Transverse colon (tissue), 4 donors: ENCODE measurements around the gene NUDT4. TPM values are rescaled to one million over a fixed set of nuclear protein-coding genes. Genes with fewer than 3 reads are reported as not detected.

Source experiments
- DNase-seq: peaks from one replicate; pipeline ENCODE4 v3.0.0-alpha.2; 2019
- H3K27ac ChIP-seq, 4 donors: fragments of 200-600 bp; sonication (generic); 2 replicates each; pipeline ENCODE4 v1.5.1; 2016 to 2018; ENCODE audit warnings: inconsistent platforms in 4 of 4
- H3K27me3 ChIP-seq: fragments of 200-600 bp; sonication (generic); 2 replicates; pipeline ENCODE4 v1.5.1; 2017; ENCODE audit warnings: inconsistent platforms
- H3K36me3 ChIP-seq, 4 donors: fragments of 200-600 bp; sonication (generic); 2 replicates each; pipeline ENCODE4 v1.5.1; 2017 to 2019; ENCODE audit warnings: inconsistent platforms in 4 of 4
- H3K4me1 ChIP-seq, 4 donors: fragments of 200-600 bp; sonication (generic); 2 replicates each; pipeline ENCODE4 v1.5.1; 2017 to 2020; ENCODE audit warnings: inconsistent platforms in 4 of 4
- H3K4me3 ChIP-seq, 4 donors: fragments of 200-600 bp; sonication (generic); 1 replicate in 1 of 4; 2 replicates in 3 of 4; pipeline versions ENCODE4 v1.5.1 to v1.6.1; 2017 to 2019; ENCODE audit warnings: inconsistent platforms in 4 of 4
- H3K9me3 ChIP-seq, 2 donors: fragments of 200-600 bp; sonication (generic); 2 replicates each; pipeline ENCODE4 v1.5.1; 2017 to 2019; ENCODE audit warnings: inconsistent platforms in 2 of 2
- CTCF ChIP-seq, 5 experiments: fragments of 200-600 bp in 3 of 5; fragments of 450-650 bp in 2 of 5; sonication (generic) in 3 of 5; IDR thresholded peaks; 1 replicate in 2 of 5; 2 replicates in 3 of 5; pipeline ENCODE4 v1.5.1; 2016 to 2017; ENCODE audit warnings: antibody characterized with exemption in 5 of 5, inconsistent platforms in 3 of 5, mild to moderate bottlenecking in 2 of 5, moderate library complexity in 1 of 5
- EP300 ChIP-seq: sonication (generic); formaldehyde crosslinking; IDR thresholded peaks from one replicate; pipeline ENCODE4 v1.6.1; 2017; ENCODE audit warnings: antibody characterized with exemption, low read depth
- POLR2A ChIP-seq: fragments of 450-650 bp; IDR thresholded peaks from one replicate; pipeline ENCODE4 v1.6.1; 2016; ENCODE audit warnings: antibody characterized with exemption, mild to moderate bottlenecking, moderate library complexity
- POLR2AphosphoS5 ChIP-seq, 3 donors: sonication (generic); formaldehyde crosslinking; IDR thresholded peaks; one replicate each; pipeline ENCODE4 v1.6.1; 2016; ENCODE audit warnings: antibody characterized with exemption in 3 of 3
- WGBS, 2 donors: methylation state at CpG; one replicate each; pipeline ENCODE4 v1.1.5; 2018; ENCODE audit warnings: low coverage in 1 of 2; 5-methylcytosine and 5-hydroxymethylcytosine counted together
- in situ Hi-C, 4 donors: fragments of 200-750 bp; cut with MboI; loops; one replicate each; pipeline versions ENCODE4 v1.15.0 to v1.15.1; 2017; ENCODE audit warnings: low sequenced_read_pairs in 3 of 4, low pct_ligation_motif_present in 1 of 4, low pct_unique_long_range_greater_than_20kb in 1 of 4
- intact Hi-C: fragments of 100-400 bp; cut with DNase I; formaldehyde crosslinking; loops from one replicate; pipeline ENCODE4 v1.15.1; 2023; ENCODE audit warnings: low total_unique reads
- total RNA-seq, 4 donors: library from RNA; depleted of rRNA; stranded (reverse); fragments of >200 nt; gene quantifications; one replicate each; pipeline ENCODE4 v1.1.0, GENCODE V29; 2016

Gene NUDT4
- total RNA-seq, 4 donors from 2014 or later, result 65.3 to 111 (median 90.9) TPM

GRCh38 chr12:93361151-93361919 is 16.4 kb upstream of the NUDT4 start:
- H3K27ac ChIP-seq, result no peak overlapping the region
- intact Hi-C loops (no loop called here), in situ Hi-C loops (no loop called here)
- H3K27me3 ChIP-seq, result no peaks in the 10 kb centered on the region
- H3K4me3 ChIP-seq, result no peak overlapping the region
- H3K4me1 ChIP-seq, result peaks cover 0 to 3% (median 0%) of the 10 kb centered on the region in 4 donors
- no peak for TF ChIP-seq EP300
- no peak for TF ChIP-seq CTCF (IDR thresholded peaks at IDR 0.05)
- TF ChIP-seq POLR2A, result no peak
- no peak for TF ChIP-seq POLR2AphosphoS5 (IDR thresholded peaks at IDR 0.05)
- no peak for DNase-seq
- 78 to 94% methylated on average over 4 to 5 of the region's 5 CpGs for WGBS, 2 donors
- no peaks in the 10 kb centered on the region for H3K36me3 ChIP-seq
- no peaks in the 10 kb centered on the region for H3K9me3 ChIP-seq

- in situ Hi-C loops, result no loop called here
- H3K36me3 ChIP-seq, result no peaks in the 10 kb centered on the region
- no peaks in the 10 kb centered on the region for H3K27me3 ChIP-seq
- no peaks in the 10 kb centered on the region for H3K9me3 ChIP-seq
- TF ChIP-seq CTCF (IDR thresholded peaks at IDR 0.05) (no peak), EP300 (no peak), POLR2A (no peak), POLR2AphosphoS5 (IDR thresholded peaks at IDR 0.05) (no peak)
- intact Hi-C loops, result no loop called here
- H3K4me1 ChIP-seq, result peaks cover 0 to 3% (median 0%) of the 10 kb centered on the region in 4 donors
- 63 to 68% methylated on average over 2 to 3 of the region's 3 CpGs for WGBS, 2 donors
- H3K27ac ChIP-seq, result no peak overlapping the region
- H3K4me3 ChIP-seq, result no peak overlapping the region
- DNase-seq, result no peak
Observed at GRCh38 chr12:93363841-93364297, 13.9 kb upstream of the NUDT4 start.

GRCh38 chr12:93365616-93366405 is 11.9 kb upstream of the NUDT4 start:
- Histone ChIP-seq H3K27ac (no peak overlapping the region), H3K4me3 (no peak overlapping the region), H3K36me3 (no peaks in the 10 kb centered on the region), H3K4me1 (peaks cover 0 to 3% (median 0%) of the 10 kb centered on the region in 4 donors), H3K9me3 (no peaks in the 10 kb centered on the region), H3K27me3 (no peaks in the 10 kb centered on the region)
- intact Hi-C loops (no loop called here), in situ Hi-C loops (no loop called here)
- TF ChIP-seq POLR2AphosphoS5 (IDR thresholded peaks at IDR 0.05), result no peak
- no peak for TF ChIP-seq CTCF (IDR thresholded peaks at IDR 0.05)
- no peak for TF ChIP-seq POLR2A
- no peak for TF ChIP-seq EP300
- no peak for DNase-seq
- WGBS, 2 donors, result 84 to 92% methylated on average over 6 to 7 of the region's 7 CpGs

- 87 to 92% methylated on average over 3 to 4 of the region's 4 CpGs for WGBS, 2 donors
- Histone ChIP-seq H3K4me1 (peaks cover 0 to 3% (median 0%) of the 10 kb centered on the region in 4 donors), H3K4me3 (no peak overlapping the region), H3K27ac (no peak overlapping the region), H3K9me3 (no peaks in the 10 kb centered on the region), H3K36me3 (no peaks in the 10 kb centered on the region), H3K27me3 (no peaks in the 10 kb centered on the region)
- in situ Hi-C loops, result no loop called here
- intact Hi-C loops, result no loop called here
- DNase-seq, result no peak
- TF ChIP-seq CTCF (IDR thresholded peaks at IDR 0.05) (no peak), POLR2AphosphoS5 (IDR thresholded peaks at IDR 0.05) (no peak), EP300 (no peak)
Observed at GRCh38 chr12:93366422-93366821, 11.3 kb upstream of the NUDT4 start.
